K562 (cell line): ENCODE measurements around the gene DNAJC13. TPM values are rescaled to one million over a fixed set of nuclear protein-coding genes. Genes with fewer than 3 reads are reported as not detected.

Experiments
- CEBPB ChIP-seq: fragments of 450-650 bp; IDR thresholded peaks from 2 replicates; pipeline ENCODE4 v1.6.1; 2016; ENCODE audit warnings: missing genetic modification characterization, missing compliant biosample characterization
- polyA plus RNA-seq, 8 experiments: library from polyadenylated mRNA; depleted of rRNA in 4 of 8; stranded (reverse) in 5 of 8; unstranded in 3 of 8; fragments of >200 nt; fragmentation: Nextera tagmentation in 2 of 8; fragmentation: Illumina TruSeq in 1 of 8; extraction: Ambion mirVana in 2 of 8; extraction: Trizol in 1 of 8; gene quantifications; 2 replicates each; pipeline versions ENCODE4 v1.2.1 to v1.2.3, GENCODE V29; 2011 to 2014; ENCODE audit warnings: inconsistent platforms in 1 of 8, missing spikeins in 1 of 8
- total RNA-seq, 7 experiments: library from RNA; depleted of rRNA in 6 of 7; stranded (reverse); fragments of >200 nt in 6 of 7; fragmentation: Illumina TruSeq in 2 of 7; extraction: Trizol in 2 of 7; gene quantifications; 2 replicates each; pipeline versions ENCODE4 v1.2.1 to v1.2.3, GENCODE V29; 2011 to 2021; ENCODE audit warnings: low replicate concordance in 1 of 7
- TF ChIP-seq, protein P1 (sequence below), 2 experiments: fragments of 450-650 bp in 1 of 2; sonication (generic) in 1 of 2; formaldehyde crosslinking in 1 of 2; IDR thresholded peaks; 2 replicates each; pipeline versions ENCODE4 v1.7.1 to v1.9.0; 2016 to 2022; ENCODE audit warnings: inconsistent platforms in 1 of 2, mild to moderate bottlenecking in 1 of 2, missing genetic modification reagents in 1 of 2
- TF ChIP-seq, protein P2 (sequence below): IDR thresholded peaks from 2 replicates; pipeline ENCODE4 v1.6.1; 2014; ENCODE audit warnings: antibody characterized with exemption

DNAJC13 gene
- total and polyA plus RNA-seq, 9 of the 15 experiments (the other 6 are each of a cell fraction or from before 2014, with no cell fraction given), result 2.9 to 17.1 (median 10.2) TPM

DNA sequence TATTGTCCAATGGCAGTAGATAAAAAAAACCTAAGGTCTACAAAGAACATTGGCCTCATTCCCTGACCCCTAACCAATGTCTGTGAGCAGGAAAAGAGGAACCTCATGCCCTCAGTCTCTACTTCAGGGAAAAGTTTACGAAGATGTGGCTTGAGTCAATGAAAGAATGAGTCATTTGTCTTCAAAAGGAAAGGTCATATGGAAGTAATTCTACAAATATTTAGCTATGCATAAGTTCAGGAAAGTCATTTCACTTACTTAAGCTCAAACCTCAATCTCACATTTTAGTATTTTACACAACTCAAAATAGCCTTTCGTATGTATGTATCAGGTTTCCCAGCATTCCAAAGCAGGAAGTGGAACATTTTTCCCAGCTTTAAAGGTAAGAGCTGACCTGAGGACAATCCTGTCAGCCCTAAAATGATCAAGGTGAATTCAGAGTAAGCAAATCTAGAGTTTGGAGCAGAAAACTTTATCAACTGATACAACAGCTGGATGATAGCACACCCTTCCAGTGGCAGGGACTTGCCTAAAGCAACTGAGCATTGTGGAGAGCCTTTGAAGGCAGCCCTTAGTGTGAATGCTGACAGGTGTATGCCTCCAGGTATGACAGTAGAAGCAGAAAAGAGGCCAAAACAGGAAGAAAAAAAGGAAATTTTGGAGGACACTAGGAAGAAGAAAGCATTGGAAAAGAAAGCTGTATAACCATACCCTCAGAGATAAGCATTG, 125.9 kb downstream of the DNAJC13 start (continued):
- TF ChIP-seq, protein P1, sequence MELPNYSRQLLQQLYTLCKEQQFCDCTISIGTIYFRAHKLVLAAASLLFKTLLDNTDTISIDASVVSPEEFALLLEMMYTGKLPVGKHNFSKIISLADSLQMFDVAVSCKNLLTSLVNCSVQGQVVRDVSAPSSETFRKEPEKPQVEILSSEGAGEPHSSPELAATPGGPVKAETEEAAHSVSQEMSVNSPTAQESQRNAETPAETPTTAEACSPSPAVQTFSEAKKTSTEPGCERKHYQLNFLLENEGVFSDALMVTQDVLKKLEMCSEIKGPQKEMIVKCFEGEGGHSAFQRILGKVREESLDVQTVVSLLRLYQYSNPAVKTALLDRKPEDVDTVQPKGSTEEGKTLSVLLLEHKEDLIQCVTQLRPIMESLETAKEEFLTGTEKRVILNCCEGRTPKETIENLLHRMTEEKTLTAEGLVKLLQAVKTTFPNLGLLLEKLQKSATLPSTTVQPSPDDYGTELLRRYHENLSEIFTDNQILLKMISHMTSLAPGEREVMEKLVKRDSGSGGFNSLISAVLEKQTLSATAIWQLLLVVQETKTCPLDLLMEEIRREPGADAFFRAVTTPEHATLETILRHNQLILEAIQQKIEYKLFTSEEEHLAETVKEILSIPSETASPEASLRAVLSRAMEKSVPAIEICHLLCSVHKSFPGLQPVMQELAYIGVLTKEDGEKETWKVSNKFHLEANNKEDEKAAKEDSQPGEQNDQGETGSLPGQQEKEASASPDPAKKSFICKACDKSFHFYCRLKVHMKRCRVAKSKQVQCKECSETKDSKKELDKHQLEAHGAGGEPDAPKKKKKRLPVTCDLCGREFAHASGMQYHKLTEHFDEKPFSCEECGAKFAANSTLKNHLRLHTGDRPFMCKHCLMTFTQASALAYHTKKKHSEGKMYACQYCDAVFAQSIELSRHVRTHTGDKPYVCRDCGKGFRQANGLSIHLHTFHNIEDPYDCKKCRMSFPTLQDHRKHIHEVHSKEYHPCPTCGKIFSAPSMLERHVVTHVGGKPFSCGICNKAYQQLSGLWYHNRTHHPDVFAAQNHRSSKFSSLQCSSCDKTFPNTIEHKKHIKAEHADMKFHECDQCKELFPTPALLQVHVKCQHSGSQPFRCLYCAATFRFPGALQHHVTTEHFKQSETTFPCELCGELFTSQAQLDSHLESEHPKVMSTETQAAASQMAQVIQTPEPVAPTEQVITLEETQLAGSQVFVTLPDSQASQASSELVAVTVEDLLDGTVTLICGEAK (IDR thresholded peaks at IDR 0.05), result 0 out of 2 replicates have a peak, but pooled peaks have one; percentile 31
- TF ChIP-seq, protein P1 (CRISPR knock-in tag; IDR thresholded peaks at IDR 0.05), result no peak
- no peak for TF ChIP-seq CEBPB (tag)
- TF ChIP-seq, protein P2, sequence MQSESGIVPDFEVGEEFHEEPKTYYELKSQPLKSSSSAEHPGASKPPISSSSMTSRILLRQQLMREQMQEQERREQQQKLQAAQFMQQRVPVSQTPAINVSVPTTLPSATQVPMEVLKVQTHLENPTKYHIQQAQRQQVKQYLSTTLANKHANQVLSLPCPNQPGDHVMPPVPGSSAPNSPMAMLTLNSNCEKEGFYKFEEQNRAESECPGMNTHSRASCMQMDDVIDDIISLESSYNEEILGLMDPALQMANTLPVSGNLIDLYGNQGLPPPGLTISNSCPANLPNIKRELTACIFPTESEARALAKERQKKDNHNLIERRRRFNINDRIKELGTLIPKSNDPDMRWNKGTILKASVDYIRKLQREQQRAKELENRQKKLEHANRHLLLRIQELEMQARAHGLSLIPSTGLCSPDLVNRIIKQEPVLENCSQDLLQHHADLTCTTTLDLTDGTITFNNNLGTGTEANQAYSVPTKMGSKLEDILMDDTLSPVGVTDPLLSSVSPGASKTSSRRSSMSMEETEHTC, result no peak
